Activated effector memory CD4-positive, alpha-beta T cell treated with Interleukin-2 at 50 U/mL for 16 hours (primary cell): ENCODE results near the gene DAPK1.

Source experiments
- DNase-seq: peaks from one replicate; pipeline ENCODE4 v3.0.0-alpha.2; 2020

Gene DAPK1

DNA sequence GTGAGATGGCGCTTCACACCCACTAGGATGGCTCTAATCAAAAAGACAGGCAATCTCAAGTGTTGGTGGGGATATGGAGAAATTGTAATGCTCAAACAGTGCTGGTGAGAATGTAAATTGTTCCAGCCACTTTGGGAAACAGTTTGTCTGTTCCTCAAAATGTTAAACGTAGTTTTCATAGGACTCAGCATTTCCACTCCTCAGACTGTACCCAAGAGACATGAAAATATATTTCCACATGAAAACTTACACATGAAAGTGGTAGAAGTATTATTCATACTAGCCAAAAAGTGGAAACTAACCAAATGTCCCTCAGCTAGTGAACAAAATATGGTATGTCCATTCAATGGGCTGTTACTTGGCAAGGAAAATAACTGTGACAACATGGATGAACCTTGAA, 120.6 kb downstream of the DAPK1 start:
- no peak for DNase-seq

DNA sequence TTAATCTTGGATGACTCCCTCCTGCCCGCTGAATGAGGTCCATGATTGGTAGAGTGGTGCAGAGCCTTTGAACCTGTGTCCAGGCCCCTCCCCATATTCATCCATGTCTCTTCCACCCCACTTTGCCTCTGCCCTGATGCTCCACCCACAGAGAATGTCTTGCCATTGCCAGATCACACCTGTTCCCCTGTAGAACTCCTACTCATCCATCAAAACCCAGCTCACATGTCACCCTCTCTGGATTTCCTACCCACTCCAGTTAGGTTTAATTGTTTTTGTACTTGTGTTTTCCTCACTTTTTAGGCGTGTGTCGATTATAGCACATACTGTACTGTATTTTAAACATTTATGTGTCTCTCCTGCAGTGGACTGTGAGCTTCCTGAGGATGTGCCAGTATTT, 121.3 kb downstream of the DAPK1 start:
- no peak for DNase-seq

DNA sequence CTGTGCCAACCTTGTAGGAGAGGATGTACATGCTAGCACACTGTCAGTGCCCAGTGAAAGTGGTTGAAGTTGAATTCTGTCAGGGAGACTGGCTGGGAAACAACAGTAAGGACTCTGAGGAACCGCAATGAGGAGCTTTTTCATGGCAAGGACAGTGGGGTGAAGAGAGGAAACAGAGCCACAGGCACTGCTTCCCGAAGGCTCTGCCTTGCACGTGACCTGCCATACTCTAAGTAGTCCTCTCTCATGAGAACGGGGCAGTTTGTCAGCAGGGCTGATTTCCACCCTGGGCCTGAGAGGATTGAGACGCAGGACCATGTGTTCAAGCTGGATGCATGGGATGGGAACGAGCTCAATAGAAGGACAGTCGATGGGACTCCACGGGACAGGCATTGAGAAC, 121.7 kb downstream of the DAPK1 start:
- DNase-seq = no peak

DNA sequence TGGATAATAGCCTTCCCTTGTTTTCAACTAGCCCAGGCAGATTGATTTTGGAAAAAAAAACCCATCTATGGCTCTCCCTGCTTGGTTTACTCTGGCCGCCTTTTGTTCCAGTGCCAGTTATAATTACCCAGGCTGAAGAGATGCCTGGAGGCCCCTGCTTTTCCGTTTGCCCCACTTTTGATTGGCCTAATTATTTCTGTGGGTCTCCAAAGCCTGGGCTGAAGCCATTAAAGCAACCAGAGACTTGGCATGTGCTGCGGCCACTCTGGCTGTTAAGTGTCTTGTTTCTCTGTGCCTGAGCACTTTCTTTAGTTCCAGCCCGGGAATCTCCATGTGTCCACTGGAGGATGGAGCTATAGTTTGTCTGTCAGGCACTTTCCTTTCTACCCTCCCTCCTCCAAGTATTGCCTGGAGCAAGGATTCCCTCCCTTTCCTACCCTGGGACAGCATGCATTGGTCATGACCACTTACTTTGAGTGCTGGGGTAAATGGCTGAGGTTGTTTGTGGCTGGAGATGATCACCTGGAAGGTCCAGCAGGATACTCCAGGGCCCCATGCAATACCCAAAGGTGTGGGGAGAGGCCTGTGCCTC, 123.2 kb downstream of the DAPK1 start:
- no peak for DNase-seq

DNA sequence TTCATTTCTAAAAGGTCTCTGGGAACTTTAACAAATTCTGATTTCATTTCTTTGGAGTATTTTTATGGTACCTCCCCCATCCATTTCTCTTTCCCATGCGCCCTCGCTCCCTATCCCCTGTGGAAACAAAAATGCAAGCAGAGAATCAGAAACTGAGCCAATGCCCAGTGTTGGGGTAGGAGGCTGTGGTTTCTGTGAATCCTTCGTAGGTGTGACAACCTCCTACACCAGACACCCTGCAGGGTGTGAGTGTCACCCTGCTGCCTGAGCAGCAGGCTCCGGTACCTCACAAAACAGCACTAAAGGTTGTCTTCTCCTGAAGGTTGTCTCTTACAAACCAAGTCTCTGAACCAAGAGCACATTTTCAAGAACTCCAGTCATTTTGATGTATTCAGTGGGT, 124.4 kb downstream of the DAPK1 start:
- no peak for DNase-seq

DNA sequence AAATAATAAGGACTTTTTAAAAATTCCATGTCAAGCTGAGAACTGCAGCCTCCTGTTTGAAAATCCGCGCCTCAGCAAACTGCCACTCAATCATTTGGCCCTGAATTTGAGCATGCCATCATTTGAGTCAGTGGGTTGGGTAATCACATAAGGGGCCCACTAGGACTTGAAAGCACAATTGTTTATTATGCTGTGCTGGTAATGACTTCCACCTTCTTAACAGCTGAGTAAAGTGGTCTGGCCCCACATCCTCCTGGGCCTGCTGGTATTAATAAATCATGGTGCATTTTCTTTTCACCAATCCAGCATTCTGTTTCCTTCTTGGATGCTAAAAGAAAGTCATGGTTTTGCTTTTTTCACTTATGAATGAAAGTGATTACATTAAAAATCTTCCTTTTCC, 125.3 kb downstream of the DAPK1 start:
- no peak for DNase-seq

DNA sequence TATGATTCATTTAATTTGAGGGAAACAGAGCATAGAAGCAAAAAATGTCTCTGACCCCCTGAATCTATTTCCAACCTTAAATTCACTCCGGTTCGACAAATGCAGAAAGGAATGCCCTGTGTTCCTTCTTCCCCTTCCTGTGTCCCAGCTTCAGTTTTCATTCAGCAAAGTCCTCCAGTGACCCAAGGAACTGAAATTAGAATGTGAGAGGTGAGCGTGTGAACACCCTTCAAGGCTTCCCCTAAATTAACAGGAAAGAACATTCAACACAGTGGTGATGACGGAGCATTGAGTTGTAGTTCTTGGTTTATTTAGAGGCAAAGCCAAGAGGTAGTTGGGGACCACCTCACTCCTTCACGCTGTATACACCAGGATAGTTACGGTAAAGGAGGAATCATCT, 130.7 kb downstream of the DAPK1 start:
- DNase-seq = no peak

DNA sequence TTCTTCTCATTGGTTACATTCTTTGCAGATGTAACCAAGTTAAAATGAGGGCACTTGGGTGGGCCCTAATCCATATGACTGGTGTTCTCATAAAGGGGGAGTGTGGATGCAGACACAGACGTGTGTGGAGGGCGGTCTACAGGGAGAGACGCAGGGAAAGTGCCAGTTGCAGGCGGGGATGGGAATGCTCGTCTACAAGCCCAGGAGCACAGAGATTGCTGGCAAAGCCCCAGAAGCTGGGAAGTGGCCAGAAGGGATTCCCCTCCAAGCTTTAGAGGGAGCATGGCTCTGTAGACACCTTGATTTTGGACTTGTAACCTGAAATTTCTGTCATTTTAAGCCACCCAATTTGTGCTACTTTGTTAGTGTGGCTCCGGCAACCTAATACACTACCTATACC, 131.4 kb downstream of the DAPK1 start:
- DNase-seq = no peak

DNA sequence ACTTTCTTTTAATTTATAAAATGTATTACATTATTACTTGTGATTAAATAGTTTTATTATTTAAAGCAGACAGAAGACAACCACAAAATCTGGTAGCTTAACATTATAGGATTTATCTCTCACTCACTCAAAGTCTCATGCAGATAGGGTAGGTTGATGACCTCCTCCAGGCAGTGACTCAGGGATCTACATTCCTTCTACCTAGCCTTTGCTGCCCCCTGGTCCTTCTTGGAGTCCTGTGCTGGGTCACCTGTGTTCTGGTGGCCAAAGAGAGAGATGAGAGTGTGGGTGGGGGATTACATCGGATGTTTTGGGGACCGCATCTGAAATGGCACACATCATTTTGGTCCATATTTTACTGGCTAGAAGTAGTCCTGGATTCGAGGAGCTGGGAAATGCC, 132.6 kb downstream of the DAPK1 start:
- no peak for DNase-seq

DNA sequence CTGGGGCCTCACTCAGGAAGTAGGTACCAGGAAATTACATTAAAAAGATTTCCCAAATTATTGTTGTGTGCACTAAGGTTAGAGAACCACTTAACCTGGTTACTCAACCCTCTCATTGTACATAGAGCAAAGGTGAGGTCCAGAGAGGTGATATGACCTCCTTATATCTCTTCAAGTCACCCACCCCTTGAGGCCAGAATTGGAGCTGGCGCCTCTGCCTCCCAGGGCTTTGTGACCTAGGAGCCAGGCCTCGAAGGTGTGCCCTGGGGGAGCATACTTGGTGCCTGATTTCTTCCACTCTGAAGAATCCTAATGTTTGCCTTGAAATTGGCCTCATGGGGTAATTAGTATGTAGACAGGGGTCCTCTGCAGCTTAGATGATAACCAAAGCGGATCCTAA, 133.2 kb downstream of the DAPK1 start:
- no peak for DNase-seq

DNA sequence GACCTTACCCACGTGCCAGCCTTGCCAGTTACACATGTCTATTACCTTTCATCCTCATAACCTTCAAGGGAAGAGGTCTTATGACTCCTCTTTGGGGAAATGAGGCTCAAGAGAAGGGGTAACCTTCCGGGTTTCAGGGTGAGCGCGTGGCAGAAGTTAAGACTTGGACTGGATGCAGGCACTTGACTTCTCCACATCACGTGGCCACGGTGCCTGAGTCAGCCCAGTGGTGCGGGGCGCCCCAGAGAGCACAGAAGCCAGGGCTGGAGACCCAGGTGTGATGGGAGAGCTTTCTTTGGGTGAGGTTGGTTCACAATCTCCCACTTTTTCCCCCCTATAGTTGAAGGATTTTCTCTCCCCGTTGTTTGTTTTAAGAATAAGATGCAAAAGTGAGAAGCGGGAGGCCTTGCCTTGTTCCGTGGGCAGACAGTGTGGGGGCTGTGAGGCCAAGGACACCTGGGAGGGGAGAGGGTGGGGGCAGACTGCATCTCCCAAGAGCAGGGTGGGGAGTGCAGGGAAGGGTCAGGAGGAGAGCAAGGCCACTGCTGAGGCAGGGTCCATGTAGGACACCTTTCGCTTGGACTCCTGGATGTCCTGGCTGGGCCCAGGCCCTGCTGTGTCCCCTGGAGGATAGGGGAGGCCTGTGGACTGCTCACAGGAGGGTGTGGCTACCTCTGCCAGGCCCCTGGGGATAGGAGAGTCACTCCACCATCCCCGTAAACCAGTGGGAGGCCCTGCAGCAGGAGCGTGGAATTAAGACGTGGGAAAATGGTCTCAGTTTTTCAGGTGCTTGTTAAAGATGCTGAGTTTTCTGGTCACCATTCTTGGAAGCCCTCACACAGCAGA, 138.2 kb downstream of the DAPK1 start:
- no peak for DNase-seq

DNA sequence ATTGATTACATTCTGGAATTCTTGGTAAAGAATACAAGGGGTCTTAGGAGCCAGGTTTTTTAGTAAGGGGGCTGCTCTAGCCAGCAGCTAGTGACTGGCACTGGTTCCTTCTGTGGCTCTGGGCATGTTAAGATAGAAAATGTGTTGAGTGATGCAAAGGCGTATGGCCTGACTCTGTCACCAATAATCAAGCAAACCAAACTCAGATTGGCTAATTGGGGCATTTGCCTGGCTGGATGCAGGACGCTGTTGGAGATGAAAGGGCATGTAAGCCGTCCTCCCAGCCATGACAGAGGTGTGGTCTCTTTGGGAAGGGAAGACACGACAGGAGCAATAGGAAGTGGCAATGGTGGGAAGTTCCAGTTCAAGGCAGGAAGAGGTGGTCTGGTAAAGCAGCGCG, 140.6 kb downstream of the DAPK1 start:
- DNase-seq = no peak

DNA sequence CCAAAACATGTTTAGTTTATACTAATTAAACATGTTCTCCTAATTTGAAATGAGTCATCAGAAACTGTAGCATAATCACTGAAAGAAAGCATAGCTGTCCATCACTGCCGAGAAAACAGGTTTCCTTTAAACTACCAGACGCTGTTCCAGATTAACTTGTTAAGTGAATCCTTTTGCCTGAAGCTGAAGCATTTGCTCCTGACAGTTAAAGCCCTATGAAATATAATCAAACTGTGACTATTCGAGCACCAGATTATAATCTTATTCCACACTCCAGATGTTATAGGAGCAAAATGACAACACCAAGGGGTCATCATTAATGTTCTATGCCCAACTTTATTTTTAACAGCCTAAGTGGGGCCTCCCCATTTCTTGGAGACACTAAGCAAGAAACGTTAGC, 142.3 kb downstream of the DAPK1 start:
- no peak for DNase-seq

DNA sequence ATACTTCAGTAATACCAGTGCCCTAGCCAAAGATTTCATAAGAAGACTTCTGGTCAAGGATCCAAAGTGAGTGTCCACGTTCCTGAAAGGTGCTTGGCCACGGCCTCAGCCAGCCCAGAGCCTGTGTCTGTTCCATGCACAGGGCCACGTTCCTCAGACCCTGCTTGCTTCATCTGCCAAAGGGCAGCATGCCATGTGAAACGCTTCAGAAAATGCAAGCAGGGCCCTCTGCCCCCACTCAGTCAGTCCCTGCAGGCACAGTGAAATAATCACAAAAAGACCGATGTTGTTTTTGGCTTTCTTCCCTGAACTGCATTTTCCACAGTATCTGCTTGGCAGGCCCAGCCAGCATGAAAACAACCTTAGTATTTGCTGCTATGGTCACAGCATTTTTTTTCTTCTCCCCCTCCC, 142.7 kb downstream of the DAPK1 start:
- no peak for DNase-seq

DNA sequence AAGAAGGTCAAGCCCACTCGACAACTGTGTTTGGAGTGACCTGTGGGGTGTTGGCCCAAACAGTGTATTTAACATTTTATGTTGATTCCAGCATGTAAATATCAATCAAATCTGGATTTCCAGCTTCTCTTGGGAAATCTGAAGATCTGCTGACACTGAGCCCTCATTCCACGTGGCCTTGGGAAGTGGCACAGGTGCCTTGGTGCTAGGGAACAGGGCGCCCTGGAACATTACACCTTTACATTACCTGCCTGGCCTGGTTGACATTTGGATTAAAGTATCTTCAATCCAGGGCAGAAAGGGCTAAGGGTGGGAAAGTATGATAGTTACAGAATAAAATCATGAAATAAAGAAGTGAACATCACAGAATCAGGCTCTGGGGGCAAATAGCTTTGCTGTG, 143.4 kb downstream of the DAPK1 start:
- DNase-seq = no peak

DNA sequence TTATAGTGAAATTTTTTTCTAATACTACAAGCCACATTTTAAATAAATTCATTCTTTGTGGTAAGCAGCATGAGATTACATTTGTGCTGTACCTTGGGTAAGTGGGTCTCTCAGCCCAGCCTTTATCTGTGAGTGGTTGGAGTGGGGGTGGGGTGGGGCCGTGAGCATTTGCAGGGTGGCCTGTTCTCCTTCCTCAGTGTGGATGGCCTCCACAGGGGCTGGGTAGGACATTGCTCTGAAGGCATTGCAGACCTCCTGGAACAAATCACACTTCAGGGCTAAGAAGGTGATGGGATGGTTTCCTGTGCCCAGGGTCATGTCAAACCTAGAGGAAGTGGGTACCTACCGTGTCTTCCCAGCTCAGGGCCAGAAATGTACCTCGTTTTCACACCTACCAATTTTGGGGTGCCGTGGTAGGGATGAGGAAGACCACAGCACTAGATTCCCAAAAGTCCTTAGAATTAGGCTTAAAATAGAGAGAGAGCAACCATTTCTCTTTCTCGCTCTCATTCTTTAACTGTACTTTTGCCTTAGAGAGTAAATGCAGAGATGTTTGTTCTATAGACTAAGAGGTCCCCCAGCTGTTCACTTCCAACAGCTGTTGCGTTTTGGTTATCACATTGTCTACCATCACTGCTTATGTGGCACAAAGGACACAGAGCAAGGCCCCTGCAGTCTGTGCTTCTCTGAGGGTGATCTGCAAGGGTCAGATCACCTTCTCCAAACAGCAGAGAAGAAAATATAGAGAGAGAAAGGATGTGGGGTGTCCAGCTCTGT, 144.9 kb downstream of the DAPK1 start:
- no peak for DNase-seq

DNA sequence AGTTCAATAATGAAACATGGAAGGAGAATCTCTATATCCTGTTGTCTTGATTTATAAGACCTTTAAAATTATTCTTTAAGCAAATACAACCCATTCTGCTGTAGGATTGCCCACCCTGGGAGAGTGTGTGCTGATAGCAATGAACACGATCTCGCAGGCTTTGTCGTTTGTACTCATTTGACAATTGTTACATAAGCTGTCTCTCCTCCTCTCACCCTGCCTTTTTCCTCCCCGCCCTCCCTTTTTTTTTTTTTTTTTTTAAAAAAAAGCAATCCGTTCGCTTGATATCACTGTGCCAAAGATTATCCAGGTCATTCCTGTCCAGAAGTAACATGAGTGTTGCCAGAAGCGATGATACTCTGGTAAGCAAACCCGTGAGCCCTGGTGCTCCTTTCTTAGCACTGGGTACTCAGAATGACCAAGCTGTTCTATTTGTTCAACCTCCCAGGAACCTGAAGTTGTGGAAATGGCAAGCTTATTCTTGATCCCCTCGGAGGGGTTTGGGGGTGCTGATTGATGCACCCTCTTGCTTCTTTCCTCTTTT, 145.5 kb downstream of the DAPK1 start:
- DNase-seq = no peak

DNA sequence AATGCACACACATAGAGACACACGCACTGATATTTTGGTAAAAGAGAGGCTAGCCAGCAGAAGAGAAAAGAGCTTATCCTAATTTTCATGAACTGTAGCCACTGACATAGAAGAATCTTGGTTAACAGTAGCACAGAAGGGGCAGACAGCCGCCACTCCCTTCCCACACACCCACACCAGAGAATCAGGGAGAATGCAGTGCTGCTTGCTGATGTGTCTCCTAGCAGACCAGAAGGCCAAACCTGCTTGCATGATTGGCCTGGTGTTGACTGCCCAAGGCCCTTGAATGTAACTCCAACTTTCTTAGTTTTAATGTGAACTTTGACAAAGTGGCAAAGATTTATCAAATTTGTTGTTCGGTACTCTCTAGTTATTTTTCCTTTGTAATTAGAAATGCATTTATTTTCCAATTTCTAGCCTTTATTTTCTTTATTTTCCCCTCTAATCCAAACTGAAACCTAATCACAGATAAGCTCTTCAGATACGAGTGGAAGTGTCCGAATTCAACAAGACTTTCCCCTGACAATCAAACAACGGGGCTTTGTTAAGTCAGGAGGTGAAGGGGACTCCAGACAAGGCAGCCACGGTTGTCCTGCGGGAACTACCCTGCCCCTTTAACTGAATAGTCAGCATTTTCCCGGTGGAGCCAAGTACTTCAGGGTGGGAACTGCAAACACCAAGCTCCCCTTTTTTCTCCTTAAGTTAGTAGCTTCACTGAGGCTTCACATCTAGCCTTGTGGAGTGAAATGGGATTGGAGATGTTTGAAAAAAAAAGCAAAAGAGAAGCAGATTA, 146.3 kb downstream of the DAPK1 start:
- no peak for DNase-seq

DNA sequence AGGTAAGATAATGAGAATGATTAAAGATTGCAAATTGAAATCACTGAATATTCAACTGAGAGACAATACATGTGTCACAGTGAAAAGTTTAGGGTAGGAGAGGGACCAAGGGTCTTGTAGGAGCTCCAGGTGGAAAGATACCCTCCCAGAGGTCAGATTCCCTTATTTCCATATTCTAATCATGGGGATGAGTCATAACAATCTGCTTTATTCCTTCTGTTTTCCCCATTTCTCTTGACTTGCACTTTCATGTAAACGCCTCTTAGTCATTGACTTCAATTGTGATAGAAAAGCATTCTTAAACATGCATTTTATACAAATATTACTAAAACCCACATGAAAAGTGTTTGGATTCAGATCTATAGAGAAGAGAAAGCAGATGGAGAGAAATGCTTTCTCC, 147.0 kb downstream of the DAPK1 start:
- no peak for DNase-seq

DNA sequence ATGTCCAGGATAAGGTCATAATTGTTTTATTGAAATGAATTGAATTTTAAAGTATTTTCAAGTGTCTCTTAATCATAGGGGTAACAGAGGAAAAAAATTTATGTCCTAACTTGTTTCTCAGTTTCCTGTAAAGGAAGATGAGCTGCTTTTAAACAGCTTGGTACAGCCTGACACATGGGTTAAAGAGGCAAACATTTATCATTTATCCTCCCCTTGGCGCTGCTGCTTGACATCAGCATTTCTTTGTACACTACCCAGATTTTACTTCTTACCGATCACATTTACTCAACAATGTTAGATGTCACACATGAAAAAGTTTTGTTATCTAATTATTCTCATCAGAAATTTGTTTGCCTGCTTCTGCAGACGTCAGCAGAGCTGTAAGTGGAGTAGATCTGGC, 148.9 kb downstream of the DAPK1 start:
- DNase-seq = no peak

DNA sequence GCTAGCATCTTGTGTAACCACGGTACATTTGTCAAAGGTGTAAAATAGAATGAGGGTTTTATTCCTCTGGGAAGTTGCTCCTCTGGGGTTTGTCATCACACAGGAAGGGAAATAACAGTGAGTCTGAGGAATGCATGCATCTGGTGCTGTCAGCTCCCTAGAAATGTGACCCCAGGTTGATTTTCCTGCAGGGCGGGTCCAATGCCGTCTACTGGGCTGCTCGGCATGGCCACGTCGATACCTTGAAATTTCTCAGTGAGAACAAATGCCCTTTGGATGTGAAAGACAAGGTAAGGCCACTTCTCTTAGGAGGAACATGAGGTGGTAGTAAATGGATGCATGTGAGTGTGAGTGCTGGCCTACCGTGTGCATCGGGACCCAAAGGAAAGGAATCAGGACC, 149.4 kb downstream of the DAPK1 start:
- DNase-seq = no peak

DNA sequence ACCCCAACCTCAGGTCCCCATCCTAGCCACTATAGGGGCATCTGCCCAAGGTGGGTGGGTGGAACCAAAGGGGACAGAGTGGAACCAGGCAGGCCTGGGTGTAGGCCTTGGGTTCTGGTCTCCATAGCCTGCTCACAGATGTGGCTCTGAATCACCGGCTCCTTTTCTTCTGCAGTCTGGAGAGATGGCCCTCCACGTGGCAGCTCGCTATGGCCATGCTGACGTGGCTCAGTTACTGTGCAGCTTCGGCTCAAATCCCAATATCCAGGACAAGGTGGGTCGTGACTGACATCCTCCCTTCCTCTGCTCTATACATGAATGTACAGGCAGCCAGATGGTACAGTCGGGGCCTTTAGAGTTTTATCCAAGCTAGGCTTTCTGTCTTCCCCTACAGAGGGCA, 150.9 kb downstream of the DAPK1 start:
- DNase-seq = no peak
